HG03565 (cell line): ENCODE measurements around the gene SLC22A5.
A peak's percentile ranks its signal among the peaks of the same experiment; 100 is the strongest.
"Not testable (repeated sequence)": the region's sequence is repeated elsewhere in the genome, so short reads cannot be mapped to it uniquely, and the experiment has no call there.

Source experiments
- ATAC-seq: cut with Tn5 transposase; IDR thresholded peaks from one replicate; pipeline ENCODE4 v1.9.1; 2021; ENCODE audit warnings: mild to moderate bottlenecking, moderate library complexity; ENCODE audit not compliant: unreplicated experiment

SLC22A5 gene

GRCh38 chr5:132411304-132412013, 41.9 kb downstream of the SLC22A5 start:
- ATAC-seq: no peak

DNA sequence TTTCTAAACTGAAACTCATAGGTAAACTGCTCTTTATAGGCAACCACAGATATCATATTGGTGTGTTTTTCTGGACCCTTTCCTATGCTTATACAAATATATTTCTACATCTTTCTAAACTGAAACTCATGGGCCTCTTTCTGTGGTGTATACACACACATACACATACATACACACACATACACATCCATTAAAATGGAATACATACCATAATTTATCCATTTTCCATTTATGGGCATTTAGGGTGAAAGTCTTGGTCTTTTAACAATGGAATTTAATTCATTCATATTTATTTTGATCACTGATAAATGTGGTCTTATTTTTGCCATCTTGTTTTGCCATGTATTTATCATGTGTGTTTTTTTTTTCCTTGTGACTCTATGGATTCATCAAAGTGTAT, 44.1 kb downstream of the SLC22A5 start:
- ATAC-seq: no peak

- no peak for ATAC-seq
Observed at GRCh38 chr5:132414634-132415378, 45.3 kb downstream of the SLC22A5 start.

- not testable (repeated sequence) for ATAC-seq
Observed at GRCh38 chr5:132415516-132415915, 46.0 kb downstream of the SLC22A5 start.

DNA sequence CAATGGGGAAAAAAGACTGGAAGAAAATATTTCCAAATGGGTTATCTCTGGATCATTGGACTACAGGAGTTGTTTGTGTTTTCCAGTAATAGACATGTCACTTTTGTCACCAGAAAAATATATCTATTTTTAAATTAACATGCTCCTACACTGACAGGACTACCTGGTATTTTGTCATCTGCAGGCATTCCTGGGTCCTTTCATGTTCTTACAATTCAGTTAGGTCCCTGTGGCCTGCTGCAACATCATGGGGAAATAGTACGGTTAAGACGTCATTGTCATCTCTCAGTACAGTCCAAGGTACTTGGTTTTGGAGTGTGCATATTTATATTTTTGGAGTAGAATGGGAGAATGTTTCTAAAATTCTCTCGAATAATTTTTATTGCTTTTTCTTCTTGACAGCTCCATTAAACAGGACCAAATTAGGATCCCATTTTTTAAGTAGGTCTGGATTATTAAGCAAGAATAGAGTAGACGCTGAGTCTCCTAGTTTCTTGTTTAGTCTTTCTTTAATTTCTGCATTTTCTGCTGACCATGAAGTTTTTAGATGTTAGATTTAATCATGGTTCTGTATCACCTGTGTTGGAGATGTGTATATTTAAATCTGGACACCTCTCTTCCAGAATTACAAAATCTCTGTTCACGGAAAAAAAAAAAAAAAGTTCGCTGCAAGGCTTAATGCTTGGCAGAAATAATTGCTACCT, 46.9 kb downstream of the SLC22A5 start:
- ATAC-seq: no peak

DNA sequence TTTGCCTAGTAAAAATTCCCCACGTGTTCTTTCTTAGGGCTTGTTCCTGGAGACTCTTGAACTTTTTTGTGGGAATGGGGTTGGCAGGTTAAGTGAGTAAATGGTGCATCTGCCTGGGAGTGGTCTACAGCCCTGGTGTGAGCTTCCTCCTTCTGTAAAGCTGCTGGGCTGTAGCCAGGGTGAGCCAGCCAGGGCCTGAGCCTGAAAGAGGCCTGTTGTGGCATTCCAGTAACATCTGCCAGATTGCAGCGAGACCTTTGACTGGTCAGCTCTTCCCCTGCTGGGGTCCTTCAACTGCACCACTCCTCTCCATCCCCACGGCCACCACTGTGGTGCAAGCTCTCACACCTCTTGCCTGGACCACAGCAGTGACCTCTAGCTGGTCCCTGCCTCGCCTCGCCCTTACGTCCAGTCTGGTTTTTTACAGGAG, 47.5 kb downstream of the SLC22A5 start:
- no peak for ATAC-seq

- ATAC-seq: no peak
Observed at GRCh38 chr5:132417461-132417860, 48.0 kb downstream of the SLC22A5 start.

DNA sequence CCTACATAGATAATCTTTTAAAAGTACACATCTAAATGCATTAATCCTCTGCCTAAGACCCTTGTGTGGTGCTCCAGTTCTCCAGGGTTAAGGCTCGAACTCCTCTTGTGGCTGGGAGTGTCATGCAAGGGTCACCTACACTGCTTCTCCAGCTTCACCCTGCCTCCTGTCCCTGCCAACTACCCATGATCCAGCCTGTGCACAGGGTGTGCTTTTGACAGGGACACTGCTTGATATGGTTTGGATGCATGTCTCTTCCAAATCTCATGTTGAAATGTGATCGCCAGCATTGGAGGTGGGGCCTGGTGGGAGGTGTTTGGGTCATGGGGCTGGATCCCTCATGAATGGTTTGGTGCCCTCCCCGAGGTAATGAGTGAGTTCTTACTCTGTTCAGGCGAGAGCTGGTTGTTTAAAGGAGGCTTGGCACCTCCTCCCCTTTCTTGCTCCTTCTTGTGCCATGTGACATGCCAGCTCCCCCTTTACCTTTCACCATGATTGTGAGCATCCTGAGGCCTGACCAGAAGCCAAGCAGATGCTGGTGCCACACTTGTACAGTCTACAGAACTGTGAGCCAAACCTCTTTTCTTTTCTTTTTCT, 48.5 kb downstream of the SLC22A5 start:
- ATAC-seq: no peak

DNA sequence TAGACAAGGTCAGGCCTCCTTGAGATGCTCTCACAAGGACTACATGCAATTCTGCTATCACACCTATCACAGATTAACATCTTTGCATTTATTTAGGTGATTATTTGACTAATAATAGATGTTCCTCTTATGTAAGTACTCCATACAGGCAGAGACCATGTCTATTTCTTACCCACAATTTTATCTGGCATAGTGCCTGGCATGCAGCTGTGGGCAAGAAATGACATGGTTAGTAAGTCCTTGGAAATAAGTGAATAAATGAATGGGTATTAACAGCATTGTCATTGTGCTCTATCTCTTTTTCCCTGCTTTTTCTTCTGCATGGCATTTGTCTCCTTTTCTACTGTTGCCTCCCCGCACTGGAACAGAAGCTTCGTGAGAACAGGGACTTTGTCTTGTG, 49.4 kb downstream of the SLC22A5 start:
- ATAC-seq: no peak

DNA sequence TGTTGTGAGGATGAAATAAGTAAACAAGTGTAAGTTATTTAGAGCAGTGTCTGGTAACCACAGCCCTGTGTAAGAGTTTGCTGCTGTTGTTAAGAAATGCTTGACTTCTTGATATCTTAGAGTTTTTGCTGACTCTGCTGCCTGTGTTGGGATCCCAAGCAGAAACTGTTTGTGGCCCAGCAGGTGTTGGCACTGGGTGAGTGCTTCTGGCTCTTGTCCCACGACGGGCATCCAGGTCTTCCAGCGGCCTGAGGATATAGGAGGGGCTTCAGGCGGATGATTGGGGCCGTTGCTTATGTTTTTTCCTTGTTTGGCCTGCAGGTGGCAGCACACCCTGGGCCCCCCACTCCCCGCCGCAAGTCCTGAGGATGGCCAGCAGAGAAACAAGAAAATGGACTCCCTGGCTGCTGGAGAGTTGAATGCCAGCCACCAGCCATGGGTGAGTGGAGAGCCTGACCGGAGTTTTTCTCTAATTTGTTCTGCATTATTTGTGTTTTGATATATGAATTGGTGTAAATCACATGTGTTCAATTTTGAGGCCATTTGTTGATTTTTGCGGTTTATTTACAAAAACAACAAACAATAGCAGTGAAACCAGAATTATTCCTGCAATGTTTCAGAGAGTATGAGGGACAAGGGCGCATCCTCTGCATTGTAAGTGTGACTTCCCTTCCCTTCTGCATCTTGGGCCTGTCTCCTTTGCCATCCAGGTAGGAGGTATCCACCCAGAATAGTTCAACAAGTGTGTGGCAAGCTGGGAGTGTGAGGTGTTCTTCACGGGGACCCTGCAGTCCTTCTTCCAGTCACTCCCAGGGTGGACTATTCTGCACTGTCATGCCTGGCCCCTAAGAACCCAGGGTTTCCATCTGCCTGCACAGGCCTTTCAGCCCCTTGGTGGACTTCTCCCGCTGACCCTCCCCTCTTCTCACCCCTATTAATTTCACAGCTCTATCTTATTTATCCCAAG, 50.3 kb downstream of the SLC22A5 start:
- no peak for ATAC-seq

- ATAC-seq: peak; percentile 42
Observed at GRCh38 chr5:132420706-132421272, 51.3 kb downstream of the SLC22A5 start.

- no peak for ATAC-seq
Observed at GRCh38 chr5:132421462-132421861, 52.0 kb downstream of the SLC22A5 start.

- peak; percentile 31 for ATAC-seq
Observed at GRCh38 chr5:132422720-132423437, 53.4 kb downstream of the SLC22A5 start.

- no peak for ATAC-seq
Observed at GRCh38 chr5:132423438-132423898, 54.0 kb downstream of the SLC22A5 start.

DNA sequence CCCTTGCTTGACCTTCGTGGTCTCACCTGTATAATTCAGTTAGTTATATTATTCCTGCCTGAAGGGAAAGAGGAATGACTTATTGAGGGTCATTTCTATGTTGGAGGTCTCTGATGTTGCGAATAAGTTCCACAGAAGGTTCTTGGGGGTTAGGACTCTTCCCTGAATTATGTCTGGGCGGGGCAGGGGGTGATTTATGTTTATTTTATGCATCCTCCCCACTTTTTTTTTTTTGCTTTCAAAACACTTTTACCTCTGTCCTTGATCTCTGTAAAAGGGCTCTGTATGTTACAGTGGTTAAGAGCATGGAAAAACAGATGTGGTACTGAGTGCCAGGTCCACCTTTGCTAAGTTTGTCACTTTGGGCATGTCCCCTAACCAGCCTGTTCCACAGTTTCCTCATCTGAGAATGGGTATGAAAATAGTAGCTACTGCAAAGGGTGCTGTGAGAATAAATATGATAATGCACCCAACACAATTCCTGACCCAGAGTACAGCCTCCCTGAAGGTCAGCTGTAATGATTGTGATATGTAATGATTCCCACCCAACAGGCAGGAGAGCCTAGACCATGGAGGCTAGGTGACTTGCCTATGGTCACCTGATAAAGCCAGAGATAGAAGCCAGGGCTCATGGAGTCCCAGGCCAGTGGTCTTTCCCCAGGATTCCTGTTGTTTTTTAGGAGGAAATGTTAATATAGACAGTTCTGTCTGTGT, 54.8 kb downstream of the SLC22A5 start:
- ATAC-seq: no peak

DNA sequence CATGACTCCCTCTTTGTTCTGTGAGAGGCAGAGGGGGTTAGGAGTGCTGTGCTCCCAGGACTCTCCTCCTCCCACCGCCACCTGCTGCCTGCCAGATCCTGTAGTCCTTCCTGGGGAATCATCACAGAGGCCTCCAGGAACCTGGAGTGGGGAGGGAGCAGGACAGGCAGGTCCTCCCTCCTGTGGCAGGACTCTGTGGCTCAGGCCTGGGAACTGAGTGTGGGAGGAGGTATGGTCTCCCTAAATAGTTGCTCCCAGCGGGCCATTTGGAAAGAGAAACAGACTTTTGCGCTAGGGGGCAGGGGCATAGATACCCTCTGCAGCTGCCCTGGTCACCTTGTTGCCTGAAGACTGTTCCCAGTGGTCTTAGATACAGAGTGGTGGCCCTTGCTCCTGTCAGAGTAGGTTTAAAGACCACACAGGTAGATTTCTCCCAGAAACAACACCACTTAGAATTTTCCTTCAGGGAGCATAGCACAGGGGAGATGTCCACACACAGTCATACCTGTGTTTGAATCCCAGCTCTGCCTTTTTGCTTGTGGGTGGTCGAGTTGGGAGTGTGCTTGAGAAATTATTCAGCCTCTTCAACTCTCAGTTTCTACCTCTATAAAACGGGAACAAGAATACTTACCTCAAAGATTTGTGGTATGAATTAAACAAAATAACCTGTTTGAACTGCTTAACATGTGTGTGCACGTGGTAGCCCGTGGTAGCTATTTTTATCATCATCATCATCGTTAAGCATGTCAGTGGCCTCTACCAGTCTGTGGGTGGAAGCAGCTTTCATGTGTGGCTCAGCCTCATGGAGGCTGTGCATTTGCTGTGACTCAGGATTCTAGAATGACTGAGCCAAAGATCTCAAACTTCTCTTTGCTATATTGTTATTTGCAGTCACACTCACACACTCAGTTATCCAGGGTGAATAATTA, 55.8 kb downstream of the SLC22A5 start:
- ATAC-seq: peak; percentile 45

DNA sequence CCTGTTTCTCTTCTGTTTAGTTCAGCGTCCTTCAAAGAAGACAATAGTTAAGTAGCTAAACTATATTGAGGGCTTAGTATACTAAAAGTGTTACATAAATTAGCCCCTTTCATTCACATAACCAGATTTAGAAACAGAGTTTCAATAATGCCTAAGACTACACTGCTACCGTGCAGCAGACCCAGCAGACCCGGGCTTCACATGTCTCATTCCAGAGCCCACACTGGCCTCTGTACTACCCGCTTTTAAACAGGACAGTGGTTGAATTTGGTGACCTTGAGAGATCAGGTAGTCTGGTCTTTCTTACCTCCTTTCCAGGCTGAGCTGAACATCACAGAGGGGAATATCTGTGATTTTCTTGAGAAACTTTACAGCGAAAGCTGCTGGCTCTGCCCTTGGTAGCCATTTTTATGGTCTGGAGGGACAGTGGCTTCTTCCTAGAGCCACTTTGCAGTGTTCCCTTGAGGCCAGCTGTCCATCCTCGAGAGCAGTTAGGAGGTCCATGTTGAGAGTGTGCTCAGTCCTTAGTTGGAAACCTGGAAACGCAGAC, 56.5 kb downstream of the SLC22A5 start:
- ATAC-seq: no peak
